ENCODE data around the gene CHCHD1. TPM values are rescaled to one million over a fixed set of nuclear protein-coding genes. Genes with fewer than 3 reads are reported as not detected.

Gene CHCHD1
- polyA plus RNA-seq, 3 donors, result 15.0 to 85.0 (median 72.3) TPM

- no peak for TF ChIP-seq CTCF (IDR thresholded peaks at IDR 0.05)
- H3K4me1 Mint-ChIP-seq, result peaks cover 42% of the 10 kb centered on the region
- H2AFZ ChIP-seq (ENCODE audit: insufficient read depth, low read depth, low read length, poor library complexity, severe bottlenecking), result peak overlapping the region; percentile 86
- under 1% methylated on average over 100 of the region's 101 CpGs for WGBS (ENCODE audit: insufficient coverage)
- peak overlapping the region; percentile 90 to 95 (median 94) for H3K27ac Mint-ChIP-seq
- peaks cover 40 to 53% of the 10 kb centered on the region in 2 donors for H3K36me3 Mint-ChIP-seq
- no peaks in the 10 kb centered on the region for H3K27me3 ChIP-seq (ENCODE audit: control insufficient read depth in 2 of 2, insufficient read depth in 2 of 2, low read length in 2 of 2)
- DNase-seq, result peak; percentile 69 to 85 (median 77)
- peaks cover 0 to 2% (median 0%) of the 10 kb centered on the region in 7 donors for H3K9me3 Mint-ChIP-seq
- no peaks in the 10 kb centered on the region for H3K9me3 ChIP-seq (replicated peaks in 1 of 2; ENCODE audit: control insufficient read depth in 1 of 2, insufficient read depth in 1 of 2, low read length in 2 of 2)
- H3K36me3 ChIP-seq (replicated peaks in 1 of 2; ENCODE audit: control insufficient read depth in 1 of 2, insufficient read depth in 2 of 2, low read length in 2 of 2), result peaks cover 51 to 57% of the 10 kb centered on the region in 2 donors
- no peaks in the 10 kb centered on the region for H3K27me3 Mint-ChIP-seq (ENCODE audit: low read depth in 3 of 3)
- peak overlapping the region; percentile 80 to 85 for H3K27ac ChIP-seq (ENCODE audit: low read depth in 1 of 2, low read length in 2 of 2)
- H3K4me2 ChIP-seq (replicated peaks; ENCODE audit: extremely low read depth, low read length, poor library complexity, severe bottlenecking), result peak overlapping the region; percentile 88
- H3K4me3 ChIP-seq (replicated peaks in 1 of 3; ENCODE audit: low read depth in 2 of 3, low read length in 3 of 3), result peak overlapping the region; percentile 71 to 91 (median 89)
- H3K4me1 ChIP-seq (ENCODE audit: control insufficient read depth in 1 of 2, insufficient read depth in 2 of 2, low read length in 2 of 2), result peaks cover 34 to 42% of the 10 kb centered on the region in 2 donors
- H4K20me1 ChIP-seq (ENCODE audit: insufficient read depth, low read length), result peaks cover 31% of the 10 kb centered on the region
- peak overlapping the region; percentile 86 for H3K9ac ChIP-seq (ENCODE audit: insufficient read depth, low read length, poor library complexity, severe bottlenecking)
- peak overlapping the region; percentile 87 to 96 for H3K4me3 Mint-ChIP-seq
- intact Hi-C loops (cut with micrococcal nuclease), result loop anchor here in 1 of 2 donors (2.0 kb wide), 1 partner anchor 42 kb away; no protein-coding TSS in a partner anchor
- peaks cover 44% of the 10 kb centered on the region for H3K79me2 ChIP-seq (ENCODE audit: insufficient read depth, low read length)
These were observed 9.3 kb upstream of the CHCHD1 start for GRCh38 chr10:73772281-73773151.

- DNase-seq, result peak in 1 of 3 donors; percentile 4
- peaks cover 47 to 57% of the 10 kb centered on the region in 2 donors for H3K36me3 ChIP-seq (replicated peaks in 1 of 2; ENCODE audit: control insufficient read depth in 1 of 2, insufficient read depth in 2 of 2, low read length in 2 of 2)
- H2AFZ ChIP-seq (ENCODE audit: insufficient read depth, low read depth, low read length, poor library complexity, severe bottlenecking), result peak overlapping the region; percentile 86
- H3K4me3 ChIP-seq (replicated peaks in 1 of 3; ENCODE audit: low read depth in 2 of 3, low read length in 3 of 3), result peak overlapping the region; percentile 71 to 91 (median 89)
- WGBS (ENCODE audit: insufficient coverage), result 6% methylated on average over 17 of the region's 29 CpGs
- peak overlapping the region; percentile 86 for H3K9ac ChIP-seq (ENCODE audit: insufficient read depth, low read length, poor library complexity, severe bottlenecking)
- Mint-ChIP-seq H3K27ac (peak overlapping the region; percentile 90 to 95 (median 94)), H3K4me3 (peak overlapping the region; percentile 87 to 96), H3K4me1 (peaks cover 35% of the 10 kb centered on the region), H3K27me3 (ENCODE audit: low read depth in 3 of 3) (no peaks in the 10 kb centered on the region), H3K9me3 (peaks cover 0 to 2% (median 0%) of the 10 kb centered on the region in 7 donors), H3K36me3 (peaks cover 37 to 52% of the 10 kb centered on the region in 2 donors)
- no peak for TF ChIP-seq CTCF (IDR thresholded peaks at IDR 0.05)
- H4K20me1 ChIP-seq (ENCODE audit: insufficient read depth, low read length), result peaks cover 31% of the 10 kb centered on the region
- intact Hi-C loops (cut with micrococcal nuclease), result loop anchor here in 1 of 2 donors (2.0 kb wide), 1 partner anchor 43 kb away; no protein-coding TSS in a partner anchor
- no peaks in the 10 kb centered on the region for H3K27me3 ChIP-seq (ENCODE audit: control insufficient read depth in 2 of 2, insufficient read depth in 2 of 2, low read length in 2 of 2)
- H3K4me1 ChIP-seq (ENCODE audit: control insufficient read depth in 1 of 2, insufficient read depth in 2 of 2, low read length in 2 of 2), result peaks cover 27 to 36% of the 10 kb centered on the region in 2 donors
- H3K79me2 ChIP-seq (ENCODE audit: insufficient read depth, low read length), result peaks cover 52% of the 10 kb centered on the region
- H3K27ac ChIP-seq (ENCODE audit: low read depth in 1 of 2, low read length in 2 of 2), result peak overlapping the region; percentile 80 to 85
- no peaks in the 10 kb centered on the region for H3K9me3 ChIP-seq (replicated peaks in 1 of 2; ENCODE audit: control insufficient read depth in 1 of 2, insufficient read depth in 1 of 2, low read length in 2 of 2)
- H3K4me2 ChIP-seq (replicated peaks; ENCODE audit: extremely low read depth, low read length, poor library complexity, severe bottlenecking), result peak overlapping the region; percentile 88
These were observed 8.5 kb upstream of the CHCHD1 start for GRCh38 chr10:73773152-73773879.
